Activated CD8-positive, alpha-beta T cell treated with anti-CD3 and anti-CD28 coated beads for 36 hours (primary cell): ENCODE measurements around the gene SLC12A5. TPM values are rescaled to one million over a fixed set of nuclear protein-coding genes. Genes with fewer than 3 reads are reported as not detected.
"Not testable (repeated sequence)": the region's sequence is repeated elsewhere in the genome, so short reads cannot be mapped to it uniquely, and the experiment has no call there.

ENCODE experiments used
- ATAC-seq: fragments of 200-7000 bp; cut with Tn5 transposase; one replicate; pipeline ENCODE4 v1.10.0; 2021; ENCODE audit warnings: mild to moderate bottlenecking, moderate library complexity
- CTCF ChIA-PET: fragments of 350-600 bp; sonication (Branson Sonifier 250); formaldehyde crosslinking; loops from one replicate; lab custom pipeline; 2021; ENCODE audit warnings: antibody characterized with exemption; lab: Charles Lee
- POLR2A ChIA-PET: fragments of 350-600 bp; sonication (Branson Sonifier 250); formaldehyde crosslinking; loops from one replicate; lab custom pipeline; 2021; ENCODE audit warnings: antibody characterized with exemption; lab: Charles Lee
- DNase-seq: peaks from one replicate; pipeline ENCODE4 v3.0.0-alpha.2; 2020
- H3K27ac Mint-ChIP-seq: one replicate; pipeline ENCODE4 v1.8.0; 2021; ENCODE audit warnings: mild to moderate bottlenecking, mixed read lengths
- H3K27me3 Mint-ChIP-seq: one replicate; pipeline ENCODE4 v1.8.0; 2021; ENCODE audit warnings: mixed read lengths
- H3K36me3 Mint-ChIP-seq: one replicate; pipeline ENCODE4 v1.8.0; 2021; ENCODE audit warnings: low read depth, mixed read lengths
- H3K4me1 Mint-ChIP-seq: one replicate; pipeline ENCODE4 v1.8.0; 2021; ENCODE audit warnings: low read depth, mixed read lengths
- H3K4me3 Mint-ChIP-seq: one replicate; pipeline ENCODE4 v1.8.0; 2021; ENCODE audit warnings: mild to moderate bottlenecking, moderate library complexity, mixed read lengths
- H3K9me3 Mint-ChIP-seq: one replicate; pipeline ENCODE4 v1.8.0; 2021; ENCODE audit warnings: mixed read lengths
- CTCF ChIP-seq: fragments of 200-600 bp; IDR thresholded peaks from one replicate; pipeline ENCODE4 v1.8.0; 2022; ENCODE audit warnings: antibody characterized with exemption, mild to moderate bottlenecking
- intact Hi-C: fragments of 100-400 bp; cut with micrococcal nuclease; formaldehyde crosslinking; loops from one replicate; pipeline ENCODE4 v1.10.0; 2022
- total RNA-seq, 2 experiments: library from RNA; stranded (reverse); gene quantifications; one replicate each; pipeline ENCODE4 v1.2.3, GENCODE V29; 2021

Gene SLC12A5
- total RNA-seq, 2 experiments from 2014 or later = 0.43 TPM; not detected in 1

GRCh38 chr20:46093531-46093930 lies 64.5 kb downstream of the SLC12A5 start:
- H3K27me3 Mint-ChIP-seq = peaks cover 10% of the 10 kb centered on the region
- ChIA-PET CTCF (no interaction called here), POLR2A (no interaction called here)

GRCh38 chr20:46099491-46100287 lies 70.7 kb downstream of the SLC12A5 start:
- TF ChIP-seq CTCF = no peak
- Mint-ChIP-seq H3K9me3 (no peaks in the 10 kb centered on the region), H3K4me3 (no peak overlapping the region), H3K27me3 (peaks cover 35% of the 10 kb centered on the region), H3K27ac (no peak overlapping the region), H3K4me1 (no peaks in the 10 kb centered on the region), H3K36me3 (no peaks in the 10 kb centered on the region)
- intact Hi-C loops = no loop called here
- CTCF ChIA-PET = no interaction called here
- peak; percentile 30 for DNase-seq
- POLR2A ChIA-PET = no interaction called here
- no peak for ATAC-seq

More at GRCh38 chr20:46093531-46093930, 64.5 kb downstream of the SLC12A5 start:
- Mint-ChIP-seq H3K9me3 (no peaks in the 10 kb centered on the region), H3K4me1 (peaks cover 11% of the 10 kb centered on the region), H3K27ac (no peak overlapping the region), H3K36me3 (no peaks in the 10 kb centered on the region), H3K4me3 (no peak overlapping the region)
- intact Hi-C loops = no loop called here
- DNase-seq = peak; percentile 22
- ATAC-seq = no peak
- TF ChIP-seq CTCF = no peak

- intact Hi-C loops, H3K27ac Mint-ChIP-seq, H3K36me3 Mint-ChIP-seq, POLR2A ChIA-PET, DNase-seq, H3K9me3 Mint-ChIP-seq, CTCF ChIA-PET, H3K4me3 Mint-ChIP-seq, H3K4me1 Mint-ChIP-seq, ATAC-seq: not testable (repeated sequence)
- H3K27me3 Mint-ChIP-seq = peaks cover 36% of the 10 kb centered on the region
These were observed 71.4 kb downstream of the SLC12A5 start for GRCh38 chr20:46100444-46100843.

GRCh38 chr20:46100988-46101387 lies 72.0 kb downstream of the SLC12A5 start:
- ChIA-PET POLR2A (no interaction called here), CTCF (no interaction called here)
- H3K4me1 Mint-ChIP-seq = no peaks in the 10 kb centered on the region
- H3K9me3 Mint-ChIP-seq = no peaks in the 10 kb centered on the region
- DNase-seq = no peak
- intact Hi-C loops = no loop called here
- H3K27me3 Mint-ChIP-seq = peaks cover 39% of the 10 kb centered on the region
- no peak for ATAC-seq
- H3K4me3 Mint-ChIP-seq = no peak overlapping the region
- H3K36me3 Mint-ChIP-seq = no peaks in the 10 kb centered on the region
- no peak overlapping the region for H3K27ac Mint-ChIP-seq
- TF ChIP-seq CTCF = no peak

- H3K4me1 Mint-ChIP-seq = no peaks in the 10 kb centered on the region
- no peaks in the 10 kb centered on the region for H3K36me3 Mint-ChIP-seq
- ChIA-PET CTCF (interaction anchor here (1.4 kb wide), 1 partner anchor 87 kb away, joined by 4 read pairs; no protein-coding TSS in a partner anchor), POLR2A (no interaction called here)
- TF ChIP-seq CTCF = no peak
- ATAC-seq = no peak
- H3K4me3 Mint-ChIP-seq = no peak overlapping the region
- no peak for DNase-seq
- peaks cover 40% of the 10 kb centered on the region for H3K27me3 Mint-ChIP-seq
- intact Hi-C loops = no loop called here
- no peaks in the 10 kb centered on the region for H3K9me3 Mint-ChIP-seq
- no peak overlapping the region for H3K27ac Mint-ChIP-seq
These were observed 72.9 kb downstream of the SLC12A5 start for GRCh38 chr20:46101957-46102356.
